MCF 10A (cell line): ENCODE measurements around the gene TMEM97. TPM values are rescaled to one million over a fixed set of nuclear protein-coding genes. Genes with fewer than 3 reads are reported as not detected.
"Not testable (repeated sequence)": the region's sequence is repeated elsewhere in the genome, so short reads cannot be mapped to it uniquely, and the experiment has no call there.

Experiments
- BruUV-seq: library from RNA; stranded (reverse); fragments of 400-500 nt; replicated peaks from 2 replicates; lab custom pipeline; 2021; lab: Mats Ljungman, UMichigan
- CTCF ChIA-PET: fragments of 300-600 bp; sonication (Branson Sonifier 250); formaldehyde crosslinking; extraction: SDS; loops from one replicate; lab custom pipeline; 2021; ENCODE audit warnings: antibody characterized with exemption, inconsistent platforms; lab: Yijun Ruan, JAX
- POLR2A ChIA-PET: fragments of 300-600, 350-650 bp; sonication (Branson Sonifier 250); formaldehyde crosslinking; extraction: SDS; loops from one replicate; lab custom pipeline; 2020; ENCODE audit warnings: antibody characterized with exemption, inconsistent platforms; lab: Yijun Ruan, JAX
- DNase-seq: peaks from one replicate; pipeline ENCODE4 v3.0.0-alpha.2; 2018; ENCODE audit not compliant: unreplicated experiment
- H3K27ac Mint-ChIP-seq: one replicate; pipeline ENCODE4 v1.8.0; 2022; ENCODE audit warnings: mild to moderate bottlenecking, low read depth, mixed read lengths; ENCODE audit not compliant: unreplicated experiment
- H3K27me3 Mint-ChIP-seq: one replicate; pipeline ENCODE4 v1.8.0; 2022; ENCODE audit warnings: mixed read lengths; ENCODE audit not compliant: insufficient read depth, unreplicated experiment
- H3K36me3 Mint-ChIP-seq: one replicate; pipeline ENCODE4 v1.8.0; 2022; ENCODE audit warnings: mild to moderate bottlenecking, moderate library complexity, mixed read lengths; ENCODE audit not compliant: insufficient read depth, unreplicated experiment
- H3K4me1 Mint-ChIP-seq: one replicate; pipeline ENCODE4 v1.8.0; 2022; ENCODE audit warnings: mixed read lengths; ENCODE audit not compliant: insufficient read depth, unreplicated experiment
- H3K4me3 Mint-ChIP-seq: one replicate; pipeline ENCODE4 v1.8.0; 2022; ENCODE audit warnings: mild to moderate bottlenecking, moderate library complexity, mixed read lengths; ENCODE audit not compliant: unreplicated experiment
- H3K9me3 Mint-ChIP-seq: one replicate; pipeline ENCODE4 v1.8.0; 2022; ENCODE audit warnings: mixed read lengths; ENCODE audit not compliant: unreplicated experiment
- intact Hi-C: fragments of 100-400 bp; cut with micrococcal nuclease; formaldehyde crosslinking; loops from 2 replicates; pipeline ENCODE4 v1.14.1; 2022
- total RNA-seq: library from RNA; stranded (reverse); gene quantifications from 2 replicates; pipeline ENCODE4 v1.2.3, GENCODE V29; 2022
- TF ChIP-seq, protein P1 (sequence below): fragments of 200-600 bp; IDR thresholded peaks from one replicate; pipeline ENCODE4 v1.8.0; 2022; ENCODE audit warnings: antibody characterized with exemption, mild to moderate bottlenecking; ENCODE audit not compliant: unreplicated experiment

The TMEM97 gene
- total RNA-seq, 1 experiment from 2014 or later, result 12.1 TPM

GRCh38 chr17:28271431-28271830, 47.6 kb upstream of the TMEM97 start:
- H3K4me1 Mint-ChIP-seq, result peaks cover 6% of the 10 kb centered on the region

DNA sequence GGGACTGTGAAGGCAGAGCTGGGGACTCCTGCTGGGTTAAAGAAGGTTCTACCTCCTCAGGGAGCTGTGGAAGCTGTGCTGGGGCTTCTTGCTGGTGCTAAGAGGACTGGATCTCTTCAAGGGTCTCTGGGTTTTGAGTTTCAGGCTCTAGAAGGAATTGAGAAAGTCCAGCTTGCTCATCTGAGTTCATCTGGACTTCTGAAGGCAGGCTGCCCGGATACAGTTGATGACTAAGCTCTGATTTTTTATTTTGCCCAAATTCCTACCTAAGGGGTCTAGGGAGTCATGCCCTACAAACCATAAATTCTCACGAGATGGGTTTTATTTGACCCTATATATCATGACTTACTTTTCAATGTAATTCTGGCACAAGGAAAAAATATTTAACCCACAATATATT, 46.8 kb upstream of the TMEM97 start:
- Mint-ChIP-seq H3K9me3 (no peaks in the 10 kb centered on the region), H3K4me1 (peaks cover 6% of the 10 kb centered on the region), H3K27me3 (peaks cover 80% of the 10 kb centered on the region), H3K36me3 (no peaks in the 10 kb centered on the region), H3K27ac (no peak overlapping the region), H3K4me3 (no peak overlapping the region)
- no TSS peak for BruUV-seq
- POLR2A ChIA-PET, result no interaction called here
- CTCF ChIA-PET, result interaction anchor here (0.7 to 1.0 kb wide), 3 partner anchors 11 to 39 kb away, joined by 3 read pairs; no protein-coding TSS in a partner anchor
- TF ChIP-seq, protein P1, sequence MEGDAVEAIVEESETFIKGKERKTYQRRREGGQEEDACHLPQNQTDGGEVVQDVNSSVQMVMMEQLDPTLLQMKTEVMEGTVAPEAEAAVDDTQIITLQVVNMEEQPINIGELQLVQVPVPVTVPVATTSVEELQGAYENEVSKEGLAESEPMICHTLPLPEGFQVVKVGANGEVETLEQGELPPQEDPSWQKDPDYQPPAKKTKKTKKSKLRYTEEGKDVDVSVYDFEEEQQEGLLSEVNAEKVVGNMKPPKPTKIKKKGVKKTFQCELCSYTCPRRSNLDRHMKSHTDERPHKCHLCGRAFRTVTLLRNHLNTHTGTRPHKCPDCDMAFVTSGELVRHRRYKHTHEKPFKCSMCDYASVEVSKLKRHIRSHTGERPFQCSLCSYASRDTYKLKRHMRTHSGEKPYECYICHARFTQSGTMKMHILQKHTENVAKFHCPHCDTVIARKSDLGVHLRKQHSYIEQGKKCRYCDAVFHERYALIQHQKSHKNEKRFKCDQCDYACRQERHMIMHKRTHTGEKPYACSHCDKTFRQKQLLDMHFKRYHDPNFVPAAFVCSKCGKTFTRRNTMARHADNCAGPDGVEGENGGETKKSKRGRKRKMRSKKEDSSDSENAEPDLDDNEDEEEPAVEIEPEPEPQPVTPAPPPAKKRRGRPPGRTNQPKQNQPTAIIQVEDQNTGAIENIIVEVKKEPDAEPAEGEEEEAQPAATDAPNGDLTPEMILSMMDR, result no peak
- DNase-seq, result no peak
- intact Hi-C loops, result no loop called here

More at GRCh38 chr17:28271431-28271830, 47.6 kb upstream of the TMEM97 start:
- Mint-ChIP-seq H3K4me3 (no peak overlapping the region), H3K27ac (no peak overlapping the region), H3K27me3 (peaks cover 74% of the 10 kb centered on the region), H3K36me3 (no peaks in the 10 kb centered on the region), H3K9me3 (no peaks in the 10 kb centered on the region)
- no peak for DNase-seq
- POLR2A ChIA-PET, result interaction anchor here (0.6 to 1.7 kb wide), 2 partner anchors 9 to 60 kb away, joined by 4 read pairs; no protein-coding TSS in a partner anchor
- intact Hi-C loops, result no loop called here
- TF ChIP-seq, protein P1, result no peak
- CTCF ChIA-PET, result interaction anchor here (0.7 to 1.1 kb wide), 4 partner anchors 20 to 41 kb away, joined by 3 to 4 read pairs (median 3); no protein-coding TSS in a partner anchor
- BruUV-seq, result no TSS peak

DNA sequence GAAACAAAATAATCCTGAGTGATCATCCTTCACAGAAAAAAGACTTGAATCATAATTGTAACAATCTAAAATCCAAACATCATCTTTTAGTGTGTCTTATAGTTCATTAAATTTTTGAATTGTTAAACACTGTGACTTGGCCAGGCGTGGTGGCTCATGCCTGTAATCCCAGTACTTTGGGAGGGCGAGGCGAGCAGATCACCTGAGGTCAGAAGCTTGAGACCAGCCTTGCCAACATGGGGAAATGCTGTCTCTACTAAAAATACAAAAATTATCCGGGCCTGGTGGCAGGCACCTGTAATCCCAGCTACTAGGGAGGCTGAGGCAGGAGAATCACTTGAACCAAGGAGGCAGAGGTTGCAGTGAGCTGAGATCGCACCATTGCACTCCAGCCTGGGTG, 45.7 kb upstream of the TMEM97 start:
- H3K27me3 Mint-ChIP-seq, result peaks cover 80% of the 10 kb centered on the region
- H3K9me3 Mint-ChIP-seq, intact Hi-C loops, CTCF ChIA-PET, POLR2A ChIA-PET, H3K4me3 Mint-ChIP-seq, H3K27ac Mint-ChIP-seq, H3K36me3 Mint-ChIP-seq, BruUV-seq, DNase-seq: not testable (repeated sequence)
- H3K4me1 Mint-ChIP-seq, result peaks cover 12% of the 10 kb centered on the region

GRCh38 chr17:28274591-28275265, 44.3 kb upstream of the TMEM97 start:
- Mint-ChIP-seq H3K4me3 (no peak overlapping the region), H3K9me3 (no peaks in the 10 kb centered on the region), H3K4me1 (peaks cover 16% of the 10 kb centered on the region), H3K36me3 (no peaks in the 10 kb centered on the region), H3K27ac (no peak overlapping the region), H3K27me3 (peaks cover 67% of the 10 kb centered on the region)
- no peak for DNase-seq
- CTCF ChIA-PET, result interaction anchor here (0.7 to 1.0 kb wide), 2 partner anchors 27 to 40 kb away, joined by 3 to 7 read pairs; no protein-coding TSS in a partner anchor
- POLR2A ChIA-PET, result no interaction called here
- intact Hi-C loops, result no loop called here
- no TSS peak for BruUV-seq
- TF ChIP-seq, protein P1, result no peak
